CD4-positive, alpha-beta T cell treated with Interleukin-6 for 4 hours (primary cell): ENCODE measurements around the gene CACNA1A.
"Not testable (repeated sequence)": the region's sequence is repeated elsewhere in the genome, so short reads cannot be mapped to it uniquely, and the experiment has no call there.

ENCODE experiments used
- DNase-seq: peaks from one replicate; pipeline ENCODE4 v3.0.0-alpha.2; 2020; ENCODE audit warnings: mixed read lengths

CACNA1A gene

DNA sequence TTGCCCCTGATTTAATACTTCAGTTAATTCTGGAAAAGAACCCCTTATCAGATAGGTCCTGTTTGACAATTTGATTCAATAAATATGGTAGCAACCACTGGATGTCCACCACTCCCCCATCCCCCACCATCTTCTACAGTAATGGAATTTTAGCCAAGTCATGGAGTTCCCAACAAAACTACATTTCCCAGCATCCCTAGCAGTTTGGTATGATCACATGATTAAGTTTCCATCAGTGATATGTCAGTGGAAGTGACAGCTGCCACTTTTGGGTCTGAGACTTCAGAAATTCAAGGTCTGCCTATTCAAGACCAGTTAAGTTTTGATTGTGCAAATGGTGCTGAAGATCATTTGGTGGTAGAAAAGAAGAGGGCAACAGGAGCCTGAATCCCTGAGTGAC lies 85.5 kb downstream of the CACNA1A start:
- no peak for DNase-seq

DNA sequence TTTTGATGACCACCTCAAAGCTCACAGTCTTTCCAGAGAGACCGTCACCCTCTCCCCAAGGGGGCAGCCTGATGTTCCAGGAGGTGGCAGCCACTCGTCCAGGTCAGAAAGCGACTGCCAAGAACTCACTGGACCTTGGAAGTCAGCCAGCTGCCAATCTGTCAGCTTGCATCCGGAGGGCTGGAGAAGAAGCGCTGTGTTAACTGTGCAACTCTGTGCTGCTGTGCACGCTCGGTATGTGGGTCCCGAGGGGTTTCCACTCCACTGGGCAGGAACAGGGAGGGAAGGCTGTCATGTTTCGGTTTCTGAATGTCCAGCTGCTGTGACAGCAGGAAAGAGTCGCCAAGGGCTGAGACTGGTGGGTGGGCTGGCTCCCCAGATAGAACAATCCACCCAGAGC lies 89.2 kb downstream of the CACNA1A start:
- no peak for DNase-seq

DNA sequence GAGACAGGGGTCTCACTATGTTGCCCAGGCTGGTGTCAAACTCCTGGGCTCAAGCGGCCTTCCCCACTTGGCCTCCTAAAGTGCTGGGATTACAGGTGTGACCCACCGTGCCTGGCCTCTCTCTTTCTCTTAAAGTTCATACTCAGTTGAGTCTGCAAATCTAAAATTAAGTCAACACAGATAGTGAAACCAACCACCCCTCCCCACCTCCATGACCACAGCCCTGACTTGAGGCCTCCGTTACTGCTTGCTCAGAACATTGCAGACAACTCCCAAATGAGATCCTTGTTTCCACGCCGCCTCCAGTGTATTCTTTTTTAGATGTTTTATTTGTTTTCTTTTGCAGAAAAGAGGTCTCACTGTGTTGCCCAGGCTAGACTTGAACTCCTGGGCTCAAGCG lies 94.4 kb downstream of the CACNA1A start:
- no peak for DNase-seq

DNA sequence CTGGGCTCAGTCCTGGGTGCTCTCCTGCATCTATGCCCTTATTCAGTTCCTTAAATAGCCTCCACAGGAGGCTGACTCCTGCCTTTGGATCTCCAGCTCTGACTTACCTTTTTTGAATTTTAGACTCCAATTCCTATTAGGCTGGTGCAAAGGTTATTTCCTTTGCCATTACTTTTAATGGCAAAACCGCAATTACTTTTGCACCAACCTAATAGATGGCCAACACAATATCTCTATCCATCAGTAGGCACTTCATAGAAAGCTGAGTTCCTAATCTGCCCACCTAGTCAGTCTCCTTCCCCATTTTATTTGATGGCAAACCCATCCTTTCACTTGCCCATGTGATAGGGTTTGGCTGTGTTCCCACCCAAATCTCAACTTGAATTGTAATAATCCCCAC lies 95.3 kb downstream of the CACNA1A start:
- no peak for DNase-seq

DNA sequence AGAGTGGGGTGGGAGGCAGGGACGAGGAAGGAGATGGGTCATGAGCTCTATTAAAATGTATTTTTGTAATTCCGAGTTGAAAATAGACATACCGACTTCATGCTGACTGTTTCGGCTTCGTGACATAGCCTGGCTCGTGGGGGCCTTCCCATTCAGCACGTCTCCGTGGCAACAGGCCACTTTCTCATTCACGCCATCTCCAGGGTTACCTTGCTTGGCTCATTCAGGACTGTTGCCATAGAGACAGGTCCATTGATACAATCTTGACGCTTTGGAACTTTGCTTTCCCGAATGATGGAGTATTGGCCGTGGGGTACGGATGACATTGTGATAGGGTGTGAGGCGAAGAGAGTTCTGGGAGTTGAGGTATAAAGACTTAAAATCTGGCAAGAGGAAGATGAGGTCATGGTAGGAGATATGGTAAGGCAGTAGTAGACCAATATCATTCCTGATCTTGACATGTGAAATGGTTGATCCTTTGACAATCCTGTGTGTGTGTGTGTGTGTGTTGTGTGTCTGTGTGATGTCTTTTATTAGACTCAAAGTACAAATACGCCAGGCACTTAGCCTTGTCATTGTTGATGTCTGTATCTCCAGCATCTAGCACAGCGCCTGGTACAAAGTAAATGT lies 97.3 kb downstream of the CACNA1A start:
- DNase-seq = no peak

DNA sequence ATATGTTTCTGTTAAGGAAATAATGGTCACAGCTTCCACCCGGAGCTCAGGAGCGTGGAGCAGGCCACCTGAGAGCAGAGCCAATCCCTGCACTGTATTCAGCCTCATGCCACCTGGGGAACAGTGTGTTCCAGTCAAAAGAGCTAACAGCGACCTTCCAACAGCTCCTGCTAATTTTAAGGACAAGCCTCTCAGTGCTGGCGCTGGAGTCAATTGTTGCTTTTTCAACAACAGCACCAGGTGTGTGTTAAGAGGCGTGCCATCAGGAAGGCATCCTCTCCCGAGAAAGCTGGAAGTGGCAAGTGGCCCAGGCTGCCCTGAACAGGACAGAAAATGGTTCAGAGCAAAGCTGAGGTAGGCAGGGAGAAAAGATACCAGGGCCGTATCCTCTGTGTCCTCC lies 102.0 kb downstream of the CACNA1A start:
- DNase-seq = no peak

DNA sequence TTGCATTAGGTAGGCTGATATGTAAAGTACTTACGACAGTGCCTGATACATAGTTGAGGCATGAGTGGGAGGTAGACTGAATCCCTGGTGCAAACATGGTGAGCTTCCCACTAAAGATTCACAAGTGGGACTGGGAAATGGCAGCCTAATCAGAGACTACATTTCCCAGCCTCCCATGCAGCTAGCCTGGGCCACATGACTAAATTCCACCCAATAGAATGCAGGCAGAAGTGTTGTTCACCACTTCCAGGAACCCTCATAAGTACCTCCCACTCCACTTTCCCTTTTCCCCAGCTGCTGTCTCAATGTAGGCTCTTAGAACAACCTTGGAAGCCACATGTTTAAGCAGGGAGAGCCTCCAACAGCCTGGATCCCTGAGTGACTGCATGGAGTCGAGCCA lies 104.9 kb downstream of the CACNA1A start:
- no peak for DNase-seq

DNA sequence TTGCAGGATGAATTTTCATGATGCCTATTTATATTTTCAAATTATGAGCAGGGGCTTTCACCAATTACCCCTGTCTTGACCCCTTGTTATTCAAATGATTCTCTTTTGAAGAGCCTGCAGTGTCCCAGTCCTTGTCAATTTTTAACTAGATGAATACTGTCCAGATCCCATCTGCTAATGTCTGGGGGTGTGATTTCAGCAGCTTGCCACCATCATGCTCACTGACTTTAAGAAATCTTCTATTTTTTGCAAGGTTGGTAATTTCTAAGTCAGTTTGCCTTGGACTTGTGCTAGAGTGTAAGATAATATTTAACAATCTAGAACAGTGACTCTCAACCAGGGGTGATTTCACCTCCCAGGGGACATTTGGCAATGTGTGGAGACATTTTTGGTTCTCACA lies 106.0 kb downstream of the CACNA1A start:
- DNase-seq = no peak

DNA sequence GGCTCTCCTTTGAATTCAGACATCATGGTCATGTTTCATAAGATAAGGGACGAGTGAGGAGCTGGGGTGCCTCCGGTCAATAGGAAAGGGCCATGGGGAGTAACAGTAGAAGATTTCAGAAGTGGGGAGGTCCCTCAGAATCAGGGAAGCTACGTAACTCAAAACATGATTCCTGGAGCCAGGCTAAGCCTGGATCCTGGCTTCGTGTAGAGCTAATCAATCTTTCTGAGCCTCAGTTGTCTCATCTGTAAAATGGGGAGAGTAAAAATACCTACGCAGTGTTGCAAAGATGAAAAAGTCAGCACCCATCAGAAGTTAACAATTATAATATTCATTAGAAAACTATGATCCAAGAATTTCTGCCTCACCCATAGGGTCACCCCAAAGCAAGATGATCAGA lies 106.5 kb downstream of the CACNA1A start:
- DNase-seq = no peak

DNA sequence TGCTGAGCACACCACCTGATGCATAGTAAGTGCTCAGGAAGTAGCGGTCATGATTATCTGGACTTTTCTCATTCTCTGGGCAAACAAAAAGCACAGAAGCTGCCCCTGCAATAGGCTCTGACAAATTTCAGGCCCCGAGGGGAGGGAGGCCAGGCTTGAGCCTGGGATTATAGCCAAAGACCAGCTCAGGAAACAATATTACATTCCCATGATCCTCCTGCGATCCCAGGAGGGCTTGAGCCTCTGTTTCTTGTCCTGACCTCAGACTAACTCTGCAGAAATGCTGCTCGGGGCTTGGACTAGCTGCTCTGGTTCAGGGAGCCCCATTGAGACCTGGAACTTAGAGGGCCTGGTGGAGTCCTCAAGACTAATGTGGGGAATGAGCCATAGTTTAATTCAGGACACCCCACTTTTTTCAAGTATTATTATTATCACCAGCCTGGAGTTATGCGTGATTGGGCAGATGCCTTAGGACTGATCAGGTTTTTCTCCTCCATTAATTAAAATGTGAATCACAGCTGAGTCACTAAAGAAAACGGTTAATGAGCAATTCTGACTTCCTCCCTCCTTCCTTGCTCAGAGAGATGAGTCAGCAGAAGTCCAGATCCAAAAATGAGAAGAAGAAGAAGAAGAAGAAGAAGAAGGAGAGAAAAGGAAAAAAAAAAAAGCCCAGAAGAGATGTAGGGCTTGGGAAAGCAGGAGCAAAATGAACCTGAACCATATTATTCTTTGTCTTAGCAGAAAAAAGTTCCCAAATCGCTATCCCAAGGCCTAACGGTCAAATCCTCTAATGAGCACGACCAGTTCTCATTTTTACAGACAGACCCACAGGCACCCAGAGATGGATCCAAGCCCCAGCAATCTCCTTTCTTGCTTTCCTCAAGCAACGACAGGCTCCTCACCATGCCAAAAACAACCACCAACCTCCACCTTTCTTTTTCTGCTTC lies 107.2 kb downstream of the CACNA1A start:
- no peak for DNase-seq

DNA sequence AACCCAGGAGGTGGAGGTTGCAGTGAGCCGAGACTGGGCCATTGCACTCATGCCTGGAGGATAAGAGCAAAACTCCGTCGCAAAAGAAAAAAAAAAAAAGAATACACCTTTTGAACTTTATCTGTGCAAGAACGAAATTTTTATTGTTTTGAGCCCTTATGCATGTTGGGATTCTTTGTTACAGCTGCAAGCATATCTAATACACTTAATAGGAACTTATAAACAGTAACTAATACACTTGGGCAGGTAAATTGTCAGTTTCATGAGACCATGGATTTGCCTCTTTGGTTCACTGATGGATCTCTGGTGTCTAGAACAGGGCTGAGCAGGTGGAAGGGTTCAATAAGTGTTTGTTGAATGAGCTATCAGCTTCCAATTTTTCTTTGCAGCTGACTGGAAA lies 108.1 kb downstream of the CACNA1A start:
- no peak for DNase-seq

DNA sequence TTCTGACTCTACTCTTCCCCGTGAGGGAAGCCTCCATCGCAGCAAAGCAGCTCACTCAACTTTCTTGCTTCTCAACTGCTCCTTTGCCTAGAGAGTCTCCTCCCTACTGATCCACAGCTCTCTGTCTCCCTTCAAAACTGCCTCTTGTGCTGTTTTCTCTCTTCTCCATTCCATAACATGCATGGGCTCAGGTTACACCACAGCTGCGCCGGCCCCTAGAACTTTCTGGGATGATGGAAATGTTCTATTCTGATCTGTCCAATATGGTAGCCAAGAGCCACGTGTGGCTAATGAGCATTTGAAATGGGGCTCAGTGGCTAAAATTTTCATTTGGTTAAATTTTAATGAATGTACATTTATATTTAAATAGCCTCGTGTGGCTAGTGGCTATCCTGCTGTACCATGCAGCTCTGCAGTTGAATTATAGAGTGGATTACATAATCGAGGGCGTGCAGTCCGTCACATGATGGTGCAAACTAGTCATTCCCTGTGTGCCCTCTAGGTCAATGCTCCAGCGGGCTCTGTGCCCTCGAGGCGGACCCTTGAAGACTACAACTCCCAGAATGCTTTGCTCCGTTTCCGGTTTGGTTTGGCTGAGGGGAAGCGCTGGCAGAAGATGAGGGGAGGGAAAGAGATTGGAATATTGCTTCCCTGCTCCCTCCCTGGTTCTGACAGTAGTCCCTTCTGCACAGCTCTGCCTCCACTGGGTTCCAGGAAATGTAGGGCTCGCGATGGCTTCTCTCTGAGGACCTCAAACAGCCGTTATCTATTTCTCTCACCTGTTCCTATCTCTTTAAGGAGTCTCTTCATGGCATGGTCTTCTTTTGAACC lies 109.8 kb downstream of the CACNA1A start:
- no peak for DNase-seq

DNA sequence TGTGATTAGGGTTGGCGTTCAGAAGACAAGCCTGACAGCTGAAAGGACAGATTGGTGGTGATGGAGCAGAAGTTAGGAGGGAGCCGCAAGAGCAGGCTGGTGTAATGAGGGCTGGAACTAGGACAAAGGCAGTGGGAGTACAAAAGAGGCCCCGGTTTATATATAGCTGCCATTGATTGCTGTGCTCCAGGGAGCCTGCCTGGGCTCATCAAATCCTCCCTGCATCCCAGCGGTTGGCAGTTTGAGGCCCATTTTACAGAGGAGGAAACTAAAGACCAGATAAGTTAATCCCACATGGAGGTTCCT lies 123.7 kb downstream of the CACNA1A start:
- no peak for DNase-seq

DNA sequence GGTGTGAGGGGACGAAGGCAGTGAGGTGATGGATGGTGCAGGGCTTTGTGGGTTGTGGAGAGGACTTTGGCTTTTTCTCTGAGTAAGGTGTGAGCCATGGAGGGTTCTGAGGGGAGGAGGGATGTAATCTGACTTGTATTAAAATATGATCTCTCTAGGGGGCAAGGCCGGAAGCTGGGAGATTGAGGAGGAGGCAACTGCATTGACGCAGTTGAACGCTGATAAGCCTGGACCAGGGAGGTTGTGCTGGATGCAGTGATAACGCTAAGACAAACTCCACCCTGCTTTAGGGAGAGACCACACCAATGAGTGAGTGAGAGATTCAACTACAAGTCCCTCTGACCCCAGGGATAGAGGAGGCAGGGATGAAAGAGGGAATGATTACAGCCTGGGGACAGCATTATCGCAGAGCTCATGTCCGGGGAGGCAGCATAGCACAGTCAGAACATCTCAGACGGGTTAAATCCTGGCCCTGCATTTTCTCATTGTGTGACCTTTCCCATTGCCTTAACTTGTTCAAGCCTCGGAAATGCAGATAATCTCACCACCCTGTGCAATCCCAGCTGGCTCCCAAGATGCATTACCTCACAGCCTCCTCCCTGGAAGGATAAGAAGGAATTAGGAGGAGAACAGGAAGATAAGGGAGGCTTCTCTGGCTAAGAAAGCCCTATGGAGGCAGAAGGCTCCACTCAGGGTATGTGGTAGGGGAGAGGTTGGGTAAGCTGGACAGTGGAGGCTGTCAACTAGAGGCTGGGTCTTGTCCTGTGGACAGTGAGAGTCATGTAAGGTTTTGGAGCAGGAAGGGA lies 124.2 kb downstream of the CACNA1A start:
- DNase-seq = no peak

DNA sequence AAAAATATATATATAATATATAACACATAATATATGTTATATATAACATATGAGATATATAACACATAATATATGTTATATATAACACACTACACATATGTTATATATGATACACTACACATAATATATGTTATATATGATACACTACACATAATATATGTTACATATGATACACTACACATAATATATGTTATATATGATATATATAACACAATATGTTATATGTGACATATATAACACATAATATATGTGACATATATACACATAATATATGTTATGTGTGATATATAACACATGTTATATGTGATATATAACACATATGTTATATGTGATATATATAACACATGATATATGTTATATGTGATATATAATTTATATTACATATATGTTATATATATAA lies 129.7 kb downstream of the CACNA1A start:
- no peak for DNase-seq

DNA sequence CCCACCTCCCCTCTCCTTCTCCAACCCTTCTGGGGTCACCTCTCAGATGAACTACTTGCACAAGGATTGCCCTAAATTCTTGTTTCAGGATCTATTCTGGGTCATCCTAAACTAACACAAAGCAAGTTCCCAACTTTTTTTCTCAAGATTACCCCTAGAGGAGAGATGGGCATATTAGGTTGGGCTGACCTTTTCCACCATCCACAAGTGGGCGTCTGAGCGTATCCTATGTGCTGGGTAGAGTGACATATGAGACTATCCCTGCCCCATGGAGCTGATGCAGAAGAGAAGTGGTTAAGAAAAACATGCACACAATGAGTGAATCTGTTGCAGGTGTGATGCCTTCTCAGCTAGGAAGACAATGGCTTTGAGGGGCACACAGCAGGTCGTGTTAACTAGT lies 132.7 kb downstream of the CACNA1A start:
- DNase-seq = no peak

DNA sequence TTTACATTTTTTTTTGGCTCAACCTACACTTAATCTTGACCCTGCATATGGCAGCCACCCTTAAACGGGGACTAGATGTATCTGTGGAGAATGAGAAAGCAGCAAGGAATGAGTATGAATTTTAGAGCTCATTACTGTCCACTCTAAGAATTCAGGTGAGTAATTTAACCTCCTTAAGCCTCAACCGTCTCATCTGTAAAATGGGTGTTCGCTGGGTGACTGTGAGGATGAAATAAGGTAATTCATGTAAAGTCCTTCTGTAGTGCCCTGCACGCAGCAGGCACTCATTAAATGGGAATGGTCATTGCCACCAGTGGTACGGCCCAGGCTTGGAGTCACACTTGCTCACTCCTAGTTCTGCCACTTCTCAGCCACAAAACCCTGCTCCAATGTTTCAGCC lies 135.3 kb downstream of the CACNA1A start:
- DNase-seq = no peak

DNA sequence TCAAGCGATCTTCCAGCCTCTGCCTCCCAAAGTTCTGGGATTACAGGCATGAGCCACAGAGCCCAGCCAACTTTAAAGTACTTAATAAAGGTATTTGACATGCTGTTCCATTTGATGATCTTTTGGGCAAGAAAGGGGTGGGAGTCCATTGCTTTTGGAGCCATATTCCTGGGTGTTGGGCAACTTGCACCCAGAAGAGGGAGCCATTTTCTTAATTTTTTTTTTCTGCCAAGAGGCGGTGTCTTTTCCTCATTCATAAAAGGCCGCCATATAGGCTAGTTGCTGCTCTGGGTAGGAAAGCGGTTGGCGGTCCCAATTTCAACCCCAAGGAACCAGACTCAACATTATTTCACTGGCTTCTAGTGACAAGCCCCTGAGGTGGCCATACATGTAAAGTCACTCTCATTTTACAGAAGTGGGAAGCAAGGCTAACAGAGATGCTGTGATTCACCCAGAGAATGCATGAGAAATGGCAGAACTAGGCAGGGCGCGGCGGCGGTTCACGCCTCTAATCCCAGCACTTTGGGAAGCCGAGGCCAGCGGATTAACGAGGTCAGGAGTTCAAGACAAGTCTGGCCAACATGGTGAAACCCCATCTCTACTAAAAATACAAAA lies 139.6 kb downstream of the CACNA1A start:
- DNase-seq = no peak

DNA sequence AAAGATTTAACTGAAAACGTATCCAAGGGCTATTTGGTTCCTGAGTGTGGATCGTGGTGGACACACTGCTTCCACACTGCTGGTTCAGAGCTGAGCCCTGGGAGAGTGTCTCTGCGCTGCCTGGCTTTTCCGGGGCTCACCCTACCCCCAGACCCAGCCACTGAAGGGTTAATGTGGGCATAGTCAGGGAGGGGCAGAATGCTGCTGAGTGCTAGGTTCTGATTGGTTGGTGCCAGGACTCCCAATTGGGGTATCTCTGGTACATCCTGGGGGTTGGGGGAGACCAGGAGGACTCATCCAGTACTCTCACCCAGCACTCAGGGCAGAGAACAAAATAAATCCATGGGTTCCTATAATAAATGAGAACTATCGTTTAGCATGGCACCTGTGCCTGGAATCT lies 142.3 kb downstream of the CACNA1A start:
- DNase-seq = no peak

DNA sequence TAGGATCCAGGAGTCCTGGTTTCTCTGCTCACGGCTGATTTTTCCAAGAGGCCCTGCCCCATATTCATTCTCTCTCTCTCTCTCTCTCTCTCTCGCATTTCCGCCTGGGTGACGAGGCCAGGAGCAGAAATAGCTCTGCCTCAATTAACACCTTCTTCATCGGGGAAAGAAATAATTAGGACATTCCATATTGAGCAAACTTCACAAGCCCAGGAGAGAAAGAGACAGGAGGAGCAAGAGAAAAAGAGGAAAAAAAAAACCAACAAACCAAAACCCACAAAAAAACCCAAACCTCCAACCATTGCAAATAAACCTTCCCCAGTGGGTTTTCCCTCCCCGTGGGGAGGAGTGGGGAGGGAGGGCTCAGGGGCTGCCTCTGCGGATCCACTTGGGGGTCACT lies 143.0 kb downstream of the CACNA1A start:
- DNase-seq = no peak

DNA sequence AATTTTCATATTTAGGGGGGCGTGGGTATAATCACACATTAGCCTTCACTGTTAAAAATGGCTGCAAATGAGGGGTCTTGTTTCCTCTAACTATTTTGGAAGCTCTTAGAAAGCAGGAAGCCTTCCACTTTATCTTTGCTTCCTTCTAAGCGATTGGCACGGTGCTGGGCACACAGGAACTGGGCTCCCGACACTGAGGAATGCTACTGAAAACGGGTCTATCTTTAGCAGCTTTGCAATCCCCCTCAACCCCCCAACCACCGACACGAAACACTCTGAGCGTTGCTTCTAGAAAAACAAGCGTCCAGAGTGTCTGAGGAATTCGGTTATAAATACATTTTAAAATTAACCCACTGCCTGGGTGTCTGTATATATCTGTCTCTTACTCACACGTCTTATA lies 143.6 kb downstream of the CACNA1A start:
- DNase-seq = no peak

DNA sequence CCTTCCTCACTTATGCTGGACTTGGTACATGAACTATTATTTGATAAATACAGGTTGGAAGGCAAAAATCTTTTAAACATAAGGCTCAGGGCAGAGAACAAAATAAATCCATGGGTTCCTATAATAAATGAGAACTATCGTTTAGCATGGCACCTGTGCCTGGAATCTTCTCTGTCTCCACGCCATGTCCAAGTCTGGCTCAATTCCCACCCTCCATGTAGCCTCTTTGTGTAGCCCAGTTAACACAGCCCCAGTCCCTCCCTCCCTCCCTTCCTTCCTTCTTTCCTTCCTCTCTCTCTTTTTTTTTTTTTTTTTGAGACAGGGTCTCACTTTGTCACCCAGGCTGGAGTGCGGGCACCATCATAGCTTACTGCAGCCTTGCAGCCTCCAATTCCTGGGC lies 144.6 kb downstream of the CACNA1A start:
- DNase-seq = not testable (repeated sequence)
